GM21723 (cell line): Measurements from ENCODE around the gene MED22.
"Not testable (repeated sequence)": the region's sequence is repeated elsewhere in the genome, so short reads cannot be mapped to it uniquely, and the experiment has no call there.

ENCODE experiments used
- ATAC-seq: cut with Tn5 transposase; IDR thresholded peaks from one replicate; pipeline ENCODE4 v1.9.1; 2021; ENCODE audit warnings: mild to moderate bottlenecking, moderate library complexity; ENCODE audit not compliant: unreplicated experiment

MED22 gene

DNA sequence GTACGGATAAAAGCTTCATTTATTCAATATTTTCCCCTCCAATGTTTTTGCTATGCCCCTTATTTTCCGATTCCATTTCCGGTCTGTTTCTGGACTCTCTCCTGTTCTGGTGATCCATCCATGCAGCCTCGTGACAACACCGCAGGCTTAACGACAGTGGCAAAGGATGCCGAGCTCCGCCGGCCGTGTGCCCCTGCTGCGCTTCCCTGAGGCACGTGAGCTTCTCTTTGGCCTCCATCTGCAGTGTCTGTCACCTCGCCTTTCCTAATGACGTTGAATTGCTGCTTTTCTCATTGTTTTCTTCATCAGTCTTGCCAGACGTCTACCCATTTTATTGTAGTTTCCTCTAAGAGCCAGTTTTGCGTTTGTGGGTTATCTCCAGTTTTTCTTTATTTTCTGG, 40.6 kb downstream of the MED22 start:
- ATAC-seq: no peak

DNA sequence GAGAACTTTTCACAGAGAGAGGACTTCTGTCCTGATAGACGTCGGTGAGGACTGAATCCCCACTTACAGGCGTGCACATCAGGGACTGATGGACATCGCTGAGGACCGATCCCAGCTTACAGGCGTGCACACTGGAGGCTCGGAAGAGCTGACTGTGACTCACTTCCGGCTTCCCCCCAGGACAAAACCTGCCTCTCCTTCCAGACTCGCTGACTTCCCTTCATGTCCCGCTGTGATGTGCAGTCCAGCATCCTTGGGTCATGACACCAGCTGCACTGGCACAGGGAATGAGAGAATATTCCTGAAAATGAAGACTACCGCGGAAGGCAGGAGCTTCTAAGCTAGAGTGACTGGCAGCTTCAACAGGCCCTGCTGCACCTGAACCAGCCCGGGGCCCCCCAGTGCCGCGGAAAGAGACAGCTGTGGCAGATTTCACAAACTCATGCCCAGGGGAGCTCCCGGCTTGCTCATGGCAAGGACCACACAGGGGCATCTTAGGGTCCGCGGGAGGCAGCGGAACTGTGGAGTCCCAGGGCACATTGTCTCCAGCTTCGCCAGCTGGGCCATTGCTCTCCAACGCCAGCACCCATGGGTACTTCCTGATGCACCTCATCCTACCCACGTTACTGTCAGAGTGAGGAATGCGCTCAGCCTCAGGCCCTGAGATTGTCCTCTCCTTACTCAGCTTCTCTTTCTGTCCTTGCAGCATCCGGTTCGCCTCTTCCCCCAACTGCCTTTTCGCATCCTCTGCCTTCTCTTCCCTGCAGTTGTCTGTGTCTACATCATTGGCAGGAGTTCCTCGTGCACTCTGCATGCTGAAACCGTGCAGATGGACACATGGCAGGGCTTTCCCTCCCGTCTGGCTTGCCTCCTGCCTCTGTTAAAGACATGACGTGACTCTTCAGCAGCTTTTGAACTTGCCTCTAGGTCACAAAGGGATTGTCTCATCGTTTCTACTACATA, 41.4 kb downstream of the MED22 start:
- ATAC-seq: no peak

DNA sequence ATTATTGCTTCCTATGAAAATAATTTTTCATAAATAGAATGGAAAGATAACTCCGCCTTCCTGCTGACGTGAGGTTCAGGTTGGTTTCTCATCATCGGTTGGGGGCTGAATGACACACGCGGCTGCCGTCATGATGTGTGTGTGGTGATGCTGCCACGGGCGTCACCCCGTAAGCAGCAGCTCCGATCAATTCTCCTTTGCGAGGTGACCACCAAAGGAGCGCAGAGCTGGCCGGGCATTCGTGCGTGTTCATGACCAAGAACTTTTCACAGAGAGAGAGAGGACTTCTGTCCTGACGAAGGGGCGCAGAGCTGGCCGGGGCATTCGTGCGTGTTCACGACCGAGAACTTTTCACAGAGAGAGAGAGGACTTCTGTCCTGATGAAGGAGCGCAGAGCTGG, 42.2 kb downstream of the MED22 start:
- ATAC-seq: no peak

DNA sequence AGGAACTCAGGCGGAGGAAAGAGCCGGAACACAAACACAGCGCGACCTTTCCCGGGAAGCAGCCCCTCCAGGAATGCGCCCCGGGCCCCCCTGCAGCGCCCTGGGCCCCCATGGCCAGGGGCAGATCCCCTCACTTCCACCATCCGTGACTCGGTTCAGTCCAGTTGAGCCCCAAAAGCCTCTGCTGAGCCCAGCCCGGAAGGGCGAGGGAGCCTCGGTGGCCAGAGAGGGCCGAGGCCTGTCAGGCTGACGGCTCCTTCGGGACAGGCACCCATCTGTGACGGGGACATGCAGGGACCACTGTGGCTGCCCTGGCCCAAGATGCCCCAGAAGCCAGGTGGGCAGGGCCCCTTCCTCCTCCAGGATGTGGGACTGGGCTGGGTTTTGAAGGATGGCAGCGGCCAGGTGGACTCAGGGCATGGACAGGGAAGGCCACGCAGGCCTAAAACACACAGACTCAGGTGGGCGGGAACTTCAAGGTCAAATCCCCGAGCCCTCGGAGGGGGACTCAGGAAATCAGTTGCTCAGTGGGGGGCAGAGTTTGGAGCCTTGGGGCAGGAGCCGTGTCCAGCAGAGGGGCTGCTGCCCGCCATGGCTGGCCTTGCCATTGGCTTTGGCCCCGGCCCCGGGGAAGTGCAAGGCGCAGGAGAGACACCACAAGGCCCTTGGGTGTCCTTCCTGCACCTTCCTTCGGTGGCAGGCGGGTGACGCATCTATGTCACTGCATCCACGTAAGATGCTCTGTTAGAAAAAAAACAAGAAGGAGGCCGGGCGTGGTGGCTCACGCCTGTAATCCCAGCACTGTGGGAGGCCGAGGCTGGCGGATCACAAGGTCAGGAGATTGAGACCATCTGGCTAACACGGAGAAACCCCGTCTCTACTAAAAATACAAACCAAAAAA, 43.2 kb downstream of the MED22 start:
- ATAC-seq: no peak

DNA sequence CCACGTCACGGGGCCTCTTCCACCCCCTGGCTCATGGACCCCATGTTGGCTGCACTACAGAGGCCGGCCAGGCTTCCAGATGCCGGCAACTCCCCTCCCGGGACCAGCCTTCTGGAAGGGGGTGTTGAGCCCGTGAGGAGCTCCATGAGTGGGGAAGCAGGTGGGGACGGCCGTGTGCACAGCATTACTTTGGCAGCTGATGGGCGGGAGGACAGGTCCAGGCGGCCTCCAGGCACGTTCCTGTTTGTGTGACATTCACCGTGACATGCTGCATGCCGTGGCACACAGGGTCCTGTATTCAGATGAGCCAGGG, 43.8 kb downstream of the MED22 start:
- no peak for ATAC-seq

DNA sequence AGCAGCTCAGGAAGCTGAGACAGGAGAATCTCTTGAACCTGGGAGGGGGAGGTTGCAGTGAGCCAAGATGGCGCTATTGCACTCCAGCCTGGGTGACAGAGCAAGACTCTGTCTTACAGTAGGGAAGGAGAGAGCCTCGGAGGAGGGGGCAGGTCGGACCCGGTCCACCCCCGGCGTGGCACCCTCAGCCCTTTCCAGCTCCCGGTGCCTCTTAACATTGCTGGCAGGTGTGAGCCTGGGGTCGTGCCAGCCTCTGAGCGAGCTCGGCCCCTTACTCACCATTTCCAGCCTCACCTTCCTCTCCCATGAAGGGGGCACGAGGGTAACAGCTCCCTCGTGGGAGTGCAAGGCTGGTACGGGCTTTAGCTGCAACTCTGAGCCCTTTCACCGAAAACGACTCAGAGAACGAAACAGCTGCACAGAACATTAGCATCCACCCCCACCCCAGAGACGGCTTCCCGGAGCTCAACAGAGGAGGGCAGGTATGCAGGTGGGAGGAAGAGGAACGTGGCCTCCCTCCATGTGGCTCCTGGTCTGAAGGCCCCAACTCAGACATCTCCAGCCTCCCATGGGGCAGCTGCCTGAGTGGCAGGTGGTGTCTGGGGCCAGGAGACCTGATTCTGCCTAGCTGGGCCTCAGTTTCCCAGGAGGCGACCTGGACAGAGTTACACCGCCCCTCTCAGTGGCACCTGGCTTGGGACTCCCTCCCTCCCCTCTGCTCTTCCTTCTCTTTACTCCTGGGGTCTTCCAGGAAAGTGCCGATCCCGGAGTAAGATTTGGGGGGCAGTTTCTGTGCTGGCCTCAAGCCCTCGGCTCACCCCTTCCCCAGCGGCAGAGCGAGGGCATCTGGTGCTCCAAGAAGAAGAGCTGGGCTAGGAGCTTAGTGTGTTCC, 44.4 kb downstream of the MED22 start:
- ATAC-seq: no peak

DNA sequence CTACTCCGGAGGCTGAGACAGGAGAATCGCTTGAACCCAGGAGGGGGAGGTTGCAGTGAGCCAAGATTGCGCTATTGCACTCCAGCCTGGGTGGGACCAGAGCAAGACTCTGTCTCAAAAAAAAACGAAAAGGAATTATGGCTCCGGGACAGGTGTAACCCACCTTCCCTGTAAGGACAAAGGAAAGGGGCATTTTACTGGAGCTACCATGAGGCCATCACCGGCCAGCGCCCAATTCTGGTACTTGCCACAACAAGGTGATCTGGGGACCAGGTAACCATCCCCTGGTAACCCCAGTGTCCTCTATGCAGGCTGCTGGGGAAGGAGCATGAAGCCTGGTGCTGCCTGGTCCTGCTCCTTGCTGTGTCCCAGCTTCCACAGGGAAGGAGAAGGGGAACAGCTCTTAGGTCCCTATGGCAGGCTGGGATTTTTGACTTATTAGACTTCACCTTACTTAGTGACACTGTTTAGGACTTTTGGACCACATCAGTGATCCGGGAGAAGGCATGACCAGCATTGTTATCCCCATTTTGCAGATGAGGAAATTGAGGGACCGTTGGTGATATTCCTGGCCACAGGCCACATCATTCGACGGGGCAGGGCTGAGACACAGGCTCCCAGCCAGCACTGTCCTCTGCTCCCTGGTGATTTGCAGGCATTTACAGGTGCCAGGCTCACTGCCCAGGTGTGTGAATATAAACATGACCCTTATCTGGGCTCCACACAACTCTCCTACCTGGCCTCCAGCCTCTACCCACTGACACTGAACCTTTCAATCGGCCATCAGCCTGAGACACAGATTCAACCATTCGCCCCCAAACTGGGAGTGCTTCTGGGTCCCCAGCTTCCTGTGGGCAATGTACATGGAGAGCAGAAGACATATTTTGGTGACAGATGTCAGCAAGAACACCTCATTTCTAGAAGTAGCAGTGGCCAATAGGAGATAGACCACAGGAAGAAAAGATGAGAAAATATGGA, 46.4 kb downstream of the MED22 start:
- ATAC-seq: no peak

DNA sequence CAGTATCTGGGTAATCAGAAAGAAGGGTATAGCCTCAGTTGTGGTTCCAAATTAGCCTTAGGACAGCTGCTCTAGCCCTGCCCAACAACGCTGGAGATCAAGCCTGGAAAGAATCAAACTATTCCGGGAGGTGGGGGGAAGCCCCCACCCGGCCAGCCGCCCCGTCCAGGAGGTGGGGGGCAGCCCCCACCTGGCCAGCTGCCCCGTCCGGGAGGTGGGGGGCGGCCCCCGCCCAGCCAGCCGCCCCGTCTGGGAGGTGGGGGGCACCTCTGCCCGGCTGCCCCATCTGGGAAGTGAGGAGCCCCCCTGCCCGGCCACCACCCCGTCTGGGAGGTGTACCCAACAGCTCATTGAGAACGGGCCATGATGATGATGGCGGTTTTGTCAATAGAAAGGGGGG, 47.9 kb downstream of the MED22 start:
- ATAC-seq: not testable (repeated sequence)

DNA sequence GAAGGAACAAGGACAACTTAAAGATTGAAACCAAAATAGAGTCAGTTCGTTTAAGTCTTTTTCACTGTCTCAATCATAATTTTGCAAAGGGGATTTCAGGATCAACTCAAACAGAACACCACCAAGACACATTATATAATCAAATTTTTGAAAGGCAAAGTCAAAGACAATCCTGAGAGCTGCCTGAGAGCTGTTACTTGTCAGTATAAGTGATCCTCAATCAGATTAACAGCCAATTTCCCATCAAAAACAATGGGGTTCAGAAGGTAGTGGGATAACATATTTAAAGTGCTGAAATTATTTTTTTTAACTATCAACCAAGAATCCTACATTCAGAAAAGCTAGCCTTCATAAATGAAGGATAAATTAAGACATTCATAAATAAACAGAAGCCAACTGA, 53.7 kb downstream of the MED22 start:
- ATAC-seq: no peak

DNA sequence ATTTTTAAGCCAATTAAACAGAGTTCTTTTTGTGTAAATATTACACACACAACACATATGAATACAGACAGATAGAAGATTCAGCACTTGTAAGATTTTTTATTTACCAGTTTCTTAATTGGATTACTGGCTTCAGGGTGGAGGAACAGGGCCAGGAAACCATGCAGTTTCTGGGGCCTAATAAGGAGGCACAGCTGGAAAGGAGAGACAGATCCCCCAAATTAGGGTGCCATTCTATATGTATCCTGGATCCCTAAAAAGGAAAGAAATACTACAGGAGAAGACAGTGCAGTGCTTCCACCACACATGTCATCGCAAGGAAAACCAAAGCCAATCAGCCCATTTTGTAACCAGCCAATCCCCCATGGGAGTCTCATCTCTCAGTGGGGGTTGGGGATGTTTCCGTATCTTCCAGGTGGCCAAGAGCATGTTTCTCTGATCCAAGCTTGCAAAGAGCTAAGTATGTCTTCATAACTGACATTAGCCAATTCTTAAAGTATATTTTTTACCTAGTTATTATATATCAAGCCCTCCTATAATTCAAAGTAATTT, 57.1 kb downstream of the MED22 start:
- no peak for ATAC-seq
